GM12875 (cell line): ENCODE measurements around the gene EIF4H.

Source experiments
- H3K4me3 ChIP-seq: one replicate; pipeline ENCODE4 v1.5.1; 2011; ENCODE audit warnings: low read depth, low read length, control low read depth
- CTCF ChIP-seq: IDR thresholded peaks from 2 replicates; pipeline ENCODE4 v1.5.1; 2011; ENCODE audit warnings: low read depth, mild to moderate bottlenecking, control low read depth, inconsistent platforms, low read length, moderate library complexity, borderline replicate concordance; ENCODE audit not compliant: insufficient read depth

Gene EIF4H

GRCh38 chr7:74138945-74139843, 35.0 kb upstream of the EIF4H start:
- no peak overlapping the region for H3K4me3 ChIP-seq
- TF ChIP-seq CTCF, result no peak

GRCh38 chr7:74141705-74142104, 32.5 kb upstream of the EIF4H start:
- H3K4me3 ChIP-seq, result no peak overlapping the region
- no peak for TF ChIP-seq CTCF

GRCh38 chr7:74143383-74143782, 30.8 kb upstream of the EIF4H start:
- no peak overlapping the region for H3K4me3 ChIP-seq
- no peak for TF ChIP-seq CTCF

GRCh38 chr7:74148491-74148890, 25.7 kb upstream of the EIF4H start:
- no peak for TF ChIP-seq CTCF
- H3K4me3 ChIP-seq, result no peak overlapping the region

GRCh38 chr7:74149071-74149470, 25.1 kb upstream of the EIF4H start:
- H3K4me3 ChIP-seq, result no peak overlapping the region
- TF ChIP-seq CTCF, result no peak

- TF ChIP-seq CTCF, result no peak
Observed at GRCh38 chr7:74149603-74150002, 24.6 kb upstream of the EIF4H start.

GRCh38 chr7:74153736-74154135, 20.4 kb upstream of the EIF4H start:
- TF ChIP-seq CTCF, result no peak
- no peak overlapping the region for H3K4me3 ChIP-seq

More at GRCh38 chr7:74149603-74150002, 24.6 kb upstream of the EIF4H start:
- H3K4me3 ChIP-seq, result no peak overlapping the region
